Gastroesophageal sphincter (tissue), 4 donors: ENCODE results near the gene IQSEC1. TPM values are rescaled to one million over a fixed set of nuclear protein-coding genes. Genes with fewer than 3 reads are reported as not detected.

ENCODE experiments used
- ATAC-seq: fragments of 150-250 bp; one replicate; pipeline ENCODE4 v1.9.1; 2016; ENCODE audit warnings: mild to moderate bottlenecking, moderate library complexity
- H3K27ac ChIP-seq, 4 donors: fragments of 200-600 bp; sonication (generic) in 3 of 4; 1 replicate in 3 of 4; 2 replicates in 1 of 4; pipeline ENCODE4 v1.5.1; 2016 to 2019
- H3K27me3 ChIP-seq: fragments of 200-600 bp; sonication (generic); one replicate; pipeline ENCODE4 v1.5.1; 2019
- H3K36me3 ChIP-seq, 2 donors: fragments of 200-600 bp; sonication (generic); one replicate each; pipeline ENCODE4 v1.5.1; 2019; ENCODE audit warnings: control low read depth in 1 of 2
- H3K4me1 ChIP-seq, 3 donors: fragments of 200-600 bp; sonication (generic); 1 replicate in 2 of 3; 2 replicates in 1 of 3; pipeline ENCODE4 v1.5.1; 2016 to 2019; ENCODE audit warnings: control low read depth in 2 of 3
- H3K4me3 ChIP-seq, 2 donors: fragments of 200-600 bp; sonication (generic); one replicate each; pipeline ENCODE4 v1.5.1; 2019; ENCODE audit warnings: mild to moderate bottlenecking in 1 of 2, moderate library complexity in 1 of 2
- H3K9me3 ChIP-seq, 3 donors: fragments of 200-600 bp; sonication (generic); one replicate each; pipeline ENCODE4 v1.5.1; 2017 to 2019; ENCODE audit warnings: control low read depth in 2 of 3
- EP300 ChIP-seq: sonication (generic); formaldehyde crosslinking; IDR thresholded peaks from one replicate; pipeline ENCODE4 v1.6.1; 2017; ENCODE audit warnings: antibody characterized with exemption, mild to moderate bottlenecking
- POLR2A ChIP-seq, 2 donors: fragments of 450-650 bp; IDR thresholded peaks; one replicate each; pipeline ENCODE4 v1.6.1; 2017; ENCODE audit warnings: antibody characterized with exemption in 2 of 2, mild to moderate bottlenecking in 2 of 2, moderate library complexity in 1 of 2
- POLR2AphosphoS5 ChIP-seq: sonication (generic); formaldehyde crosslinking; IDR thresholded peaks from one replicate; pipeline ENCODE4 v1.6.1; 2017; ENCODE audit warnings: antibody characterized with exemption
- whole genome bisulfite sequencing, 2 donors: methylation state at CpG; one replicate each; pipeline ENCODE4 v1.1.5; 2018; ENCODE audit warnings: low coverage in 1 of 2; 5-methylcytosine and 5-hydroxymethylcytosine counted together
- total RNA-seq, 4 donors: library from RNA; depleted of rRNA; stranded (reverse); fragments of >200 nt; gene quantifications; one replicate each; pipeline ENCODE4 v1.1.0, GENCODE V29; 2016
- TF ChIP-seq, protein P1 (sequence below), 4 experiments: fragments of 200-600 bp in 2 of 4; fragments of 450-650 bp in 2 of 4; sonication (generic) in 1 of 4; IDR thresholded peaks; one replicate each; pipeline ENCODE4 v1.5.1; 2017 to 2019; ENCODE audit warnings: antibody characterized with exemption in 4 of 4, mild to moderate bottlenecking in 2 of 4, moderate library complexity in 2 of 4

IQSEC1 gene
- total RNA-seq, 4 donors from 2014 or later, result 49.5 to 104 (median 61.7) TPM

DNA sequence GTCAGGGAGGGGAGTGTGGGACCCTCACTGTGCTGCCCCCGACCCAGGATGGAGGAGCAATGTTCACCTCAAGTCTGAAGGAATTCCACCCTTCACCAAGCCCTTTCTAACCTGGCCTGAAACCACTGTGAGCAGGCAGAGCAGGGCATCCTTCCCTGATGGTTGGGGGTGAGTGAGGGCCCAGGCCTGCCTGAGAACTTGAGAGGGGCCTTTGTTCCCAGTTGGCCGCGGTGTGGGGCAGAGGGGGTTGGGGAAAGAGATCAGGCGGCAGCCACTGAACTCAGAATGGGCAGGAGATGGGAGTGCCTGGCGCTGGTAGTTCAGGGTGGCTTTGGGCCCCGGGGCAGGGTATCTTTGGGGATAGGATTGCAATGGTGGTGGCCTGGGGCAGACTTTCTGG lies 128.4 kb downstream of the IQSEC1 start:
- ATAC-seq, result no peak
- no CpG with 5 or more reads among the region's 6 CpGs for WGBS, 2 donors
- H3K4me1 ChIP-seq, result peaks cover 0 to 93% (median 66%) of the 10 kb centered on the region in 3 donors
- no peaks in the 10 kb centered on the region for H3K27me3 ChIP-seq
- TF ChIP-seq POLR2AphosphoS5, result no peak
- TF ChIP-seq, protein P1, sequence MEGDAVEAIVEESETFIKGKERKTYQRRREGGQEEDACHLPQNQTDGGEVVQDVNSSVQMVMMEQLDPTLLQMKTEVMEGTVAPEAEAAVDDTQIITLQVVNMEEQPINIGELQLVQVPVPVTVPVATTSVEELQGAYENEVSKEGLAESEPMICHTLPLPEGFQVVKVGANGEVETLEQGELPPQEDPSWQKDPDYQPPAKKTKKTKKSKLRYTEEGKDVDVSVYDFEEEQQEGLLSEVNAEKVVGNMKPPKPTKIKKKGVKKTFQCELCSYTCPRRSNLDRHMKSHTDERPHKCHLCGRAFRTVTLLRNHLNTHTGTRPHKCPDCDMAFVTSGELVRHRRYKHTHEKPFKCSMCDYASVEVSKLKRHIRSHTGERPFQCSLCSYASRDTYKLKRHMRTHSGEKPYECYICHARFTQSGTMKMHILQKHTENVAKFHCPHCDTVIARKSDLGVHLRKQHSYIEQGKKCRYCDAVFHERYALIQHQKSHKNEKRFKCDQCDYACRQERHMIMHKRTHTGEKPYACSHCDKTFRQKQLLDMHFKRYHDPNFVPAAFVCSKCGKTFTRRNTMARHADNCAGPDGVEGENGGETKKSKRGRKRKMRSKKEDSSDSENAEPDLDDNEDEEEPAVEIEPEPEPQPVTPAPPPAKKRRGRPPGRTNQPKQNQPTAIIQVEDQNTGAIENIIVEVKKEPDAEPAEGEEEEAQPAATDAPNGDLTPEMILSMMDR (IDR thresholded peaks at IDR 0.05), result no peak
- TF ChIP-seq EP300, result no peak
- no peak for TF ChIP-seq POLR2A (IDR thresholded peaks at IDR 0.05)
- no peak overlapping the region for H3K4me3 ChIP-seq
- H3K9me3 ChIP-seq, result no peaks in the 10 kb centered on the region
- H3K36me3 ChIP-seq, result peaks cover 0 to 28% of the 10 kb centered on the region in 2 donors
- H3K27ac ChIP-seq, result peak overlapping the region in 2 of 4 donors; percentile 3 to 15

- ATAC-seq, result no peak
- H3K27me3 ChIP-seq, result no peaks in the 10 kb centered on the region
- H3K4me3 ChIP-seq, result no peak overlapping the region
- H3K27ac ChIP-seq, result peak overlapping the region in 2 of 4 donors; percentile 3 to 15
- TF ChIP-seq POLR2AphosphoS5 (no peak), EP300 (no peak), POLR2A (IDR thresholded peaks at IDR 0.05) (no peak)
- TF ChIP-seq, protein P1 (IDR thresholded peaks at IDR 0.05), result no peak
- H3K4me1 ChIP-seq, result peaks cover 0 to 93% (median 66%) of the 10 kb centered on the region in 3 donors
- peaks cover 0 to 31% of the 10 kb centered on the region in 2 donors for H3K36me3 ChIP-seq
- 40% methylated on average over 1 of the region's 15 CpGs; no CpG with 5 or more reads in 1 of the 2 donors for WGBS, 2 donors
- no peaks in the 10 kb centered on the region for H3K9me3 ChIP-seq
These were observed 128.8 kb downstream of the IQSEC1 start for GRCh38 chr3:12944413-12944812.

DNA sequence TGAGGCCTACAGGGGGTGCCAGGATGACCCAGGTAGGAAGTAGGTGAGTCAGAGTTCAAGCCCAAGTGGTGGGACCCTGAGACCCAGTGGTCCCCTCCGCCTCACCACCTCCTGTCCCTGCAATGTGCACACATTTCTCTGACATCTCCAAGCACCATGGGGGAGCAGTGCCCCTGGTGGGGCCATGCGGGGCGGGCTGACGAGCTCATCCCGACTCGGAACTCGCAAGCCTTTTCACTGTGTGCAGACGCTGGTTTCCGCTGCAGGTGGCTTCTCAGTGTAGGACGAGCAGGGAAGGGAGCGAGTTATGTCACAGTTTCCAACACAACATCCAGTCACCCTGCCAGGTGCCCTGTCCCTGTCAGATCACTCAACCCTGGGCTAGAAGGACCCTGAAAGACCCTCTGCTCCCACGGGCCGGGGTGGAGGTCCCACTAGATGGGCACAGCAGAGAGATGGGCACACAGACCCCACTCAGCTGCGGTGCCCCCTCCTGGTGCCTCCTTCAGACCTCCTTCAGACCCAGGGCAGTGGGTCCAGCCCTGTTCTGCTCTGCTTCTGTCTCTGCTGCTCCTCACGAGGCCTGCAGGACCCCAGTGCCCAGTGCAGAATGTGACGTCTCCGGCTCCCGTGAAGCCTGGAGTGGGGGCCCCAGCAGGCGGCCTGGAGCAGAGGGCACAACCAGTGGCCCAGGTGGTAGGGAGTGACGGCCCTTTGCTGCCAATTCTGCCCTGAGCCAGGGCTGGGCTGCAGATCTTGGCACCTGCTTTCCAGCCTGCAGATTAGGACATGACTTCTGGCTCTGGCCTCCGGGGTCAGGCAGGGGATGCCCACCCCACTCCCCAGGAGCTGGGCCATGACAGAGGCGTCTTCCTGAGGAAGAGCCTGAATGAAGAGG lies 129.9 kb downstream of the IQSEC1 start:
- WGBS, 2 donors, result 93% methylated on average over 7 of the region's 22 CpGs; no CpG with 5 or more reads in 1 of the 2 donors
- no peak for TF ChIP-seq EP300
- no peak for TF ChIP-seq POLR2A (IDR thresholded peaks at IDR 0.05)
- TF ChIP-seq, protein P1 (IDR thresholded peaks at IDR 0.05), result no peak
- no peak for TF ChIP-seq POLR2AphosphoS5
- no peak overlapping the region for H3K4me3 ChIP-seq
- no peaks in the 10 kb centered on the region for H3K27me3 ChIP-seq
- ATAC-seq, result no peak
- no peaks in the 10 kb centered on the region for H3K9me3 ChIP-seq
- H3K27ac ChIP-seq, result no peak overlapping the region
- peaks cover 0 to 31% of the 10 kb centered on the region in 2 donors for H3K36me3 ChIP-seq
- peaks cover 0 to 93% (median 66%) of the 10 kb centered on the region in 3 donors for H3K4me1 ChIP-seq

DNA sequence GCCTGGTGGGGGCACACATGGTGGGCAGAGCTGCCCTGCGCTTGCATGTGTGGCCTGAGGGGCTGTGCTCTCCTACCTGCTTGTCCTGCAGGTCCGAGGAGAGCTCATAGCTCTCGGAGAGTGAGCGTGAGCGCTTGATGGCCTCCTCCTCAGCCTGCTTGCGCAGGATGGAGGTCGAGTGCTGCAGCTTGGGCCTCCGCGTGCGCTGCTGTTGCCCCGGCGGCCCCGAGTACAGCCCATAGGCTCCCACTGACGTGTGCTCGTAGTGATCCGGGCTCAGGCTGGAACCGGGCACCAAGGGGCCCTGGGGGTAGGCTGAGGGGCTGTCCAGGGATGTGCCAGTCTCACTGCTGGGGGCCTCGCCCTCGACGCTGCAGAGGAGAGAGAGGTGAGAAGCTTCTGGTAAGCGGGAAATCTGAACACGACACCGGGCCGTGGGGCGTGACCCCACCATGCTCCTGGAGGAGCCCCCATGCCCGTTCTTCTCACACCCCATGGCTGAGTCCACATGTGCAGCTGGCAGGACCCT lies 131.7 kb downstream of the IQSEC1 start:
- peaks cover 0 to 88% (median 55%) of the 10 kb centered on the region in 3 donors for H3K4me1 ChIP-seq
- no peak overlapping the region for H3K4me3 ChIP-seq
- ATAC-seq, result no peak
- no peak for TF ChIP-seq POLR2AphosphoS5
- TF ChIP-seq, protein P1 (IDR thresholded peaks at IDR 0.05), result no peak
- no peak for TF ChIP-seq EP300
- TF ChIP-seq POLR2A (IDR thresholded peaks at IDR 0.05), result no peak
- no peak overlapping the region for H3K27ac ChIP-seq
- peaks cover 0 to 33% of the 10 kb centered on the region in 2 donors for H3K36me3 ChIP-seq
- H3K27me3 ChIP-seq, result no peaks in the 10 kb centered on the region
- WGBS, 2 donors, result no CpG with 5 or more reads among the region's 26 CpGs
- no peaks in the 10 kb centered on the region for H3K9me3 ChIP-seq
